HG03460 (cell line): ENCODE measurements around the gene NKAIN4.

Source experiments
- ATAC-seq: cut with Tn5 transposase; IDR thresholded peaks from one replicate; pipeline ENCODE4 v1.9.1; 2021; ENCODE audit not compliant: unreplicated experiment

NKAIN4 gene

GRCh38 chr20:63254232-63254605, at the start of gene NKAIN4:
Gene NKAIN4 (minus strand): TSS chr20:63254463. CDS start chr20:63254450, 13 bp downstream.
- ATAC-seq, result no peak

- ATAC-seq, result no peak
These were observed 48.9 kb upstream of the NKAIN4 start for GRCh38 chr20:63303095-63303666.

- ATAC-seq, result no peak
These were observed 47.4 kb upstream of the NKAIN4 start for GRCh38 chr20:63301671-63302070.

- no peak for ATAC-seq
These were observed 44.6 kb upstream of the NKAIN4 start for GRCh38 chr20:63298731-63299312.

- ATAC-seq, result no peak
These were observed 43.7 kb upstream of the NKAIN4 start for GRCh38 chr20:63297796-63298572.

- no peak for ATAC-seq
These were observed 43.1 kb upstream of the NKAIN4 start for GRCh38 chr20:63297371-63297781.

- no peak for ATAC-seq
These were observed 42.5 kb upstream of the NKAIN4 start for GRCh38 chr20:63296531-63297299.

GRCh38 chr20:63295846-63296245, 41.6 kb upstream of the NKAIN4 start:
- no peak for ATAC-seq

GRCh38 chr20:63295422-63295821, 41.2 kb upstream of the NKAIN4 start:
- no peak for ATAC-seq

- no peak for ATAC-seq
These were observed 40.8 kb upstream of the NKAIN4 start for GRCh38 chr20:63295018-63295417.

GRCh38 chr20:63294536-63294900, 40.3 kb upstream of the NKAIN4 start:
- no peak for ATAC-seq

GRCh38 chr20:63293871-63294535, 39.7 kb upstream of the NKAIN4 start:
- no peak for ATAC-seq

GRCh38 chr20:63293456-63293855, 39.2 kb upstream of the NKAIN4 start:
- no peak for ATAC-seq

- ATAC-seq, result no peak
These were observed 38.6 kb upstream of the NKAIN4 start, which contains the start of gene COL20A1 for GRCh38 chr20:63292904-63293303. Gene COL20A1 (plus strand): TSS chr20:63293186. CDS start chr20:63295108, 1,922 bp downstream.

GRCh38 chr20:63292292-63292701, 38.0 kb upstream of the NKAIN4 start:
- ATAC-seq, result no peak

- ATAC-seq, result no peak
These were observed 37.5 kb upstream of the NKAIN4 start for GRCh38 chr20:63291811-63292210.

GRCh38 chr20:63290677-63291472, 36.6 kb upstream of the NKAIN4 start:
- ATAC-seq, result no peak

- ATAC-seq, result no peak
These were observed 35.9 kb upstream of the NKAIN4 start for GRCh38 chr20:63290136-63290676.

- no peak for ATAC-seq
These were observed 35.3 kb upstream of the NKAIN4 start for GRCh38 chr20:63289311-63290135.
